Prostate gland (tissue), 2 donors: ENCODE data around the gene GHR.

Experiments
- CTCF ChIP-seq, 4 experiments: fragments of 200-600 bp in 2 of 4; fragments of 450-650 bp in 2 of 4; sonication (generic) in 2 of 4; IDR thresholded peaks; 1 replicate in 3 of 4; 2 replicates in 1 of 4; pipeline ENCODE4 v1.5.1; 2016 to 2019; ENCODE audit warnings: antibody characterized with exemption in 4 of 4, mild to moderate bottlenecking in 2 of 4, moderate library complexity in 2 of 4
- POLR2A ChIP-seq: fragments of 450-650 bp; IDR thresholded peaks from one replicate; pipeline ENCODE4 v1.6.1; 2016; ENCODE audit warnings: antibody characterized with exemption, mild to moderate bottlenecking
- POLR2AphosphoS5 ChIP-seq: sonication (generic); formaldehyde crosslinking; IDR thresholded peaks from one replicate; pipeline ENCODE4 v1.6.1; 2017; ENCODE audit warnings: antibody characterized with exemption

- TF ChIP-seq CTCF (IDR thresholded peaks at IDR 0.05) = no peak
- TF ChIP-seq POLR2A = no peak
- no peak for TF ChIP-seq POLR2AphosphoS5
Observed at GRCh38 chr5:42720251-42720650, 297.0 kb downstream of the GHR start.
